Measurements from ENCODE around the gene SNAPC3.
A peak's percentile ranks its signal among the peaks of the same experiment; 100 is the strongest.

The SNAPC3 gene

GRCh38 chr9:15492485-15493150 lies 69.9 kb downstream of the SNAPC3 start:
- no peak for TF ChIP-seq CTCF (IDR thresholded peaks at IDR 0.05; ENCODE audit: insufficient read depth, missing control alignments)
- FAIRE-seq = no peak
- no peak for DNase-seq (ENCODE audit: insufficient read length, low spot score)

GRCh38 chr9:15498246-15498995 lies 75.7 kb downstream of the SNAPC3 start:
- no peak for FAIRE-seq
- no peak for TF ChIP-seq CTCF (IDR thresholded peaks at IDR 0.05; ENCODE audit: insufficient read depth, missing control alignments)
- DNase-seq (ENCODE audit: insufficient read length, low spot score) = no peak

DNA sequence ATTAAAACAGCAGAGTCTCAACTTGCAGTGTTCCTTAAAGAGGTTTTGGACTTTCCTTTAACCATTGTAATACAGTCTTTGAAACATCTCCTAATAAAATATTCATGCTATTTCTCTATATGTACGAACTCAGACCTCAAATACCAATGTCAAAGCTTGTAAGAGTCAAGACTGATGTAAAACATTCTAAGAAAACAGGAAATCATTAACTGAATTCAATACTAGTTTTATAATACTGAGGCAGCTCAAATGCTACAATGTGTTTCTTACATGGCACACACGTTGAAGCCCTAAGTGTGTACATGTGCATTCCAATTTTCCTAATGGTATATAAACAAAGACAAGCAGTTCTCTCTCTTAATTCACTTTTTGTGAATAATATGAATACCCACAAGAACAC lies 76.5 kb downstream of the SNAPC3 start:
- no peak for DNase-seq (ENCODE audit: insufficient read length, low spot score)
- no peak for FAIRE-seq
- TF ChIP-seq CTCF (IDR thresholded peaks at IDR 0.05; ENCODE audit: insufficient read depth, missing control alignments) = no peak

DNA sequence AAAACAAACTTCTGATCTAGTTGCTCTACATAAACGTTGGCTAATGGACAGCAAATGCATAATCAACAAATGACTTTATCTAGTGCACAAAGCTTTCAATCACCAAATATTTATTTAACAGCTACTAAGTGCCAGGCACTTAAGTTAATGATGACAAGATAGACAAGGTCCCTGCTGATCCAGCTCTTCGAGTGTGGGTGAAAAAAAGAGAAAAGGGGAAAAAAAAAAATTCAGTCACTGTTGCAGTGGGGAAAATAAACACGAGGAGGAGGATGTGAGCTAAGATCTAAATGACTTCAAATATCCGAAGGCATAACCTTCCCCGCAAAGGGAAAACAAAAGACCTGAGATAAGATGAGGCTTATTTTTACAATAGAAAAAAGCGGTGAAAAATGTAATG lies 78.5 kb downstream of the SNAPC3 start:
- no peak for TF ChIP-seq CTCF (IDR thresholded peaks at IDR 0.05; ENCODE audit: insufficient read depth, missing control alignments)
- FAIRE-seq = no peak
- DNase-seq (ENCODE audit: insufficient read length, low spot score) = no peak

DNA sequence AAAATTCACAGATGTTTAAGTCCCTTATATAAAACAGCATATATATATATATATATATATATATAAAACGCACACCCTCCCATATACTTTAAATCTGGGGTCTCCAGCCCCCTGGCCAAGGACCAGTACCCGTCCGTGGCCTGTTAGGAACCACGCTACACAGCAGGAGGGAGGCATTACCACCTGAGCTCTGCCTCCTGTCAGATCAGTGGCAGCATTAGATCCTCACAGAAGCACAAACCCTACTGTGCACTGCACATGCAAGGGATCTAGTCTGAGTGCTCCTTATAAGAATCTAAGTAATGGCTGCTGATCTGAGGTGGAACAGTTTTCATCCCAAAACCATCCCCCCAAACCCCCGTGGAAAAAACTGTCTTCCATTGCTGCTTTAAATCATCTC lies 79.1 kb downstream of the SNAPC3 start:
- FAIRE-seq (no peak), DNase-seq (ENCODE audit: insufficient read length, low spot score) (no peak)
- no peak for TF ChIP-seq CTCF (IDR thresholded peaks at IDR 0.05; ENCODE audit: insufficient read depth, missing control alignments)

GRCh38 chr9:15505921-15506320 lies 83.2 kb downstream of the SNAPC3 start:
- no peak for TF ChIP-seq CTCF (IDR thresholded peaks at IDR 0.05; ENCODE audit: insufficient read depth, missing control alignments)
- DNase-seq (ENCODE audit: insufficient read length, low spot score) (no peak), FAIRE-seq (peak; percentile 48)

All from D721Med (cell line).